AG10803 (cell line): Measurements from ENCODE around the gene RIN3.

Experiments
- DNase-seq: peaks from one replicate; pipeline ENCODE4 v3.0.0; 2010; ENCODE audit warnings: low read depth
- H3K4me3 ChIP-seq: 2 replicates; pipeline ENCODE4 v1.5.1; 2011; ENCODE audit warnings: mild to moderate bottlenecking, low read length, control low read depth
- TF ChIP-seq, protein P1 (sequence below): conservative IDR thresholded peaks from 2 replicates; pipeline ENCODE4 v1.5.1; 2011; ENCODE audit warnings: mild to moderate bottlenecking, low read length, control low read depth, inconsistent platforms

RIN3 gene

DNA sequence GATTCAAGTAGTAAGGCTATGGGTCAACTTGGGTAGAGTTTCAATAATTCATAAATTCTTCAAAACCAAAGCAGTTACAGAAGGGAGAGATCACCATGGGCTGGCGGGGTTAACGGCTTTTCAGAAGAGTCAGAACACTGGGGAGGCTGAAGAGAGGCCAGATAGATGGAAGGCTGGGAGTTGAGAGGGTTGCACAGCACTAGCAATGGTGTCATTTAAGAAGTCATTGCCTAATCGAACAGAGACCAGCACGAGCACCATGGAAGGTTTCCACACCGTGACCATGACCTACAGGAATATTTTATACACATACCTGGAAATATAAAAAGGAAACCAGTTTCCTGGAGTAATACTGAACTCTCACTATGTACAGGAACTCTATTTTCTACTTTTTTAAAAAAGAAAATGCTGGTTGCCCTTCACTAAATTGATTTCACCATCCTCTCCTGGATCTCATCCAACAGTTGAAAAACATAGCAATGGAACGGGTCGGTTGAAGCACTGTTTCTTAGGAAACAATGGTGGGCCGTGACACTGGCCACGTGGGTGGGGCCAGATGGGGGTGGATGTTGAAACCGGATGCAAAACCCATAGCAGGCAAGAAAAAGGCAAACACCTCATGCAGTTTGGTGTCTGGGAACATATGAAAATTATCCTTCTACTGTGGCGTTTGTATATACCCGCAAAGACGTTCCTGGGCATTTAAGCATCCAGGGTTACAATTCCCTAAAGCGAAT lies 38.0 kb upstream of the RIN3 start:
- TF ChIP-seq, protein P1, sequence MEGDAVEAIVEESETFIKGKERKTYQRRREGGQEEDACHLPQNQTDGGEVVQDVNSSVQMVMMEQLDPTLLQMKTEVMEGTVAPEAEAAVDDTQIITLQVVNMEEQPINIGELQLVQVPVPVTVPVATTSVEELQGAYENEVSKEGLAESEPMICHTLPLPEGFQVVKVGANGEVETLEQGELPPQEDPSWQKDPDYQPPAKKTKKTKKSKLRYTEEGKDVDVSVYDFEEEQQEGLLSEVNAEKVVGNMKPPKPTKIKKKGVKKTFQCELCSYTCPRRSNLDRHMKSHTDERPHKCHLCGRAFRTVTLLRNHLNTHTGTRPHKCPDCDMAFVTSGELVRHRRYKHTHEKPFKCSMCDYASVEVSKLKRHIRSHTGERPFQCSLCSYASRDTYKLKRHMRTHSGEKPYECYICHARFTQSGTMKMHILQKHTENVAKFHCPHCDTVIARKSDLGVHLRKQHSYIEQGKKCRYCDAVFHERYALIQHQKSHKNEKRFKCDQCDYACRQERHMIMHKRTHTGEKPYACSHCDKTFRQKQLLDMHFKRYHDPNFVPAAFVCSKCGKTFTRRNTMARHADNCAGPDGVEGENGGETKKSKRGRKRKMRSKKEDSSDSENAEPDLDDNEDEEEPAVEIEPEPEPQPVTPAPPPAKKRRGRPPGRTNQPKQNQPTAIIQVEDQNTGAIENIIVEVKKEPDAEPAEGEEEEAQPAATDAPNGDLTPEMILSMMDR = no peak
- H3K4me3 ChIP-seq = no peak overlapping the region
- DNase-seq = peak; percentile 70

DNA sequence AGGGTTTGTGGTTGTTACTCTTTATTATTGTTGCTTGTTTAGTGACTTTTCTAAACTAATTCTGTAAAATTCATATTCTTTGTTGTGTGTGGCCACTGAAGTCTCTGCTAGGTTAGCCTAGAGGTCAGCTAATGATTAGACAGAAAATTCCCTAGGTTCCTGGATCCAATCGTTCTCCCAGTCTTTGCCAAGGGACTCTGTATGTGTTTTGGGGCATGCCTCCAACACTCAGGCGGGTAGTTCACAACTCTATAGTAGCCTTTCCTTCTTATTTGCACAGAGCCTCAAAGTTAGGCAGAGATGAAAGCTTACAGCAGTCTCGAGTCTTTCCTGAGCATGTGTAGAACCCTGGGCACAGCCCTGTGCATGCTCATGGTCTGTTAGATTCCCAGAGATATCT lies 32.7 kb upstream of the RIN3 start:
- H3K4me3 ChIP-seq = no peak overlapping the region
- no peak for DNase-seq
- TF ChIP-seq, protein P1 = no peak

DNA sequence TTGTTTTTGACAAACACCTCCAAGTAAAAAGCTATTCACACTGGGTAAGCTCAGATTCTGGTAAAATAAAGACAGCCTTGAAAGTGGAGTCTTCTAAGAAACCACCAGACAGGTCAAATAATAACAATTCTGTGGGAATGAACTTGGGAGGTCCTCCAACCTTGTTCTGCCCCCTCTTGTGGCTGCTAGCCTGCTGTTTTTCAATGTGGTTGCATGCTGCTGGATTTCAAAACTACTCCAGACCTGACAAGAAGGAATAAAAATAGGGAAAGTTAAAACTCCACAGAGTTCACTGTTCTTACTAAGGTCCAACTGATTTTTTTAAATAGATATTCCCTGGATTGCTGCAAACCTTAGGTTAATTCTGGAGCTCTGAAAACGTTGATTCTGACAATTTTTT lies 32.2 kb upstream of the RIN3 start:
- peak; percentile 74 for DNase-seq
- H3K4me3 ChIP-seq = no peak overlapping the region
- TF ChIP-seq, protein P1 = peak; percentile 61

DNA sequence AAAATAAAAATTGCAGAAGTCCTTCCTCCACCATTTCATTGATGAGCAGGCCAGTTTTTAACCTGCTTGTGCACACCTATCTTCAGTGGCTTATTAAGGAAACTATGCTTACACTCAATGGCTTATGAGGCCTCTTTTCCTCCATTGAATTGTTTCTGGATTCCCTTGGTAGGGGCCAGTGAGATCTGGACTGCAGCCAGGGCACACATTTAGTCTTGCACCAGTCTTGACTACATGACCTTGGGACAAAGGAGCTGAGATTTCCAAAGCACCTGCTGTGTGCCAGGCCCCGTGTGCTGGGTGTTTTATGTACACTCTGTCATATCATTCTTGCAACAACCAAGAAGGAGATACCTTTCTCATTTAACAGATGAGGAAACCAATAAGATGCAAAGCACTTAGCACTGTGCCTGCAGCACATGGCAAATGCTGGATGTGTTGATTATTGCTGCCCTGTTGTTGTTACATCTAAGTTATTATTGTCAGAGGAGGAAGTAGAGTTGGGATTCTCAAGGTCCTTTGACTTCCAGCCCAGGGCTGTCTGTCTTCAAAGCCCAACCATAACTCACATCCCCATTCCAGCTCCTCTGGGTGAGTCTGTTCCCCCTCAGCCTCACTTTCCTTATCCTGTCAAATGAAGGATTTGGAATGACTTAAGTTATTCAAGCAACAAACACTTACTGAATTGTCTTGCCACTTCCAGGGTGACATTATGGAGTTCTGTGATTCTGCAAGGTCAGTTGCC lies 31.6 kb upstream of the RIN3 start:
- TF ChIP-seq, protein P1 = no peak
- DNase-seq = no peak
- no peak overlapping the region for H3K4me3 ChIP-seq

DNA sequence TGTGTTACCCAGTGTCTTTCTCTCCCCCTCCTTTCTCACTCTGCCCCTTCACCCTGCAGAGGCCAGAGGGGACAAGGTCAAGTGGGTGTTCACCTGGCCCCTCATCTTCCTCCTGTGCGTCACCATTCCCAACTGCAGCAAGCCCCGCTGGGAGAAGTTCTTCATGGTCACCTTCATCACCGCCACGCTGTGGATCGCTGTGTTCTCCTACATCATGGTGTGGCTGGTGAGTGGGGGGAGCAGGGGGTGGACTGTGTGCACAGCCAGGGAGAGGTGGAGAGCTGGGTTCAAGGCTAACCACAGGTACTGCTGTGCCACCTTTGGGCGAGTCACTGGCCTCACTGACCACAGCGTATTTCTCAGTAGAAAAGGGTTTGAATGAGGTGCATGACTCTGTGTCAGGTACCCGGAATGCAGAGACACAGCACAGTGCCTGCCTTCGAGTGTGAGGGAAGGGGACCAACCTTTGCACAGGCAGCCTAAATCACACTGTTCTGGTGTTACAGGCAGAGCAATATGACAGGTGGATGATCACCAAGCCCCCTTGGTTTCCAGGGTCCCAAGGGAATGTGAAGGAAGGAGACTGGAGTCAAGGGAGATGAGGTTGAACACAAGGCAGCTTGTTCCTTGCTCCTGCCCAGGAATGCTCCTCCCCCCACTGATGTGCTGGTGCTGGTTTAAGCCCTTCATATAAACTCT lies 30.8 kb upstream of the RIN3 start:
- H3K4me3 ChIP-seq = no peak overlapping the region
- TF ChIP-seq, protein P1 = no peak
- DNase-seq = no peak

DNA sequence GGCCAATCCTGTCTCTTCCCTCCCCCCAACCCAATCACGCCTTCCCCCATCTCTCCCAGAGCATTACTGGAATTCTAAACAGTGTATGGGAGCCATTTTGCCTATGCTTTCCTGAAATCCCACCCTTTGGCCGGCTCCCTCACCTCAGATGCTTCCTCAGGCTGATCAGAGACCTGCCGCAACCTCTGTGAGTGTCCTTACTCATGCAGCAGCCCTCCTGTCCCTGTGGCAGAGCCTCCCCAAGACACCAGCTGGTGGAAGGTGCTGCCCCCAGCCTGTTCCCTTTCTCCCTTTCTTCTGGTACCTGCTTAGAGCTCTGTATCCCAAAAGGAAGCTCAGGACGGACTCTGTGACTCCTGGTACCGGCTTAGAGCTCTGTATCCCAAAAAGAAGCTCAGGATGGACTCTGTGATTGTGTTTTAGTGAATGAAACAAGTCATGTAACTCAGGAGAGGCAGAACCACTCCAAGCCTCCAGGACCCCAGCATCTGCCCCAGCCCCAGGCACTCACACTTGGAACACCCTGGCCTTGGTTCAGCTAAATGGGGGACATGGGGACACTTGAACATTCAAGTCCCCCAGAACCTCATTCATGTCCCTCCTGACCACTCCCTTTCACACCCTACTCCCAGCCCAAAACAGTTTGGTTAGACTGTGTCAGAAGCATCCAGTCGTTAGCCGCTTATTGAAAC lies 29.3 kb upstream of the RIN3 start:
- no peak for DNase-seq
- TF ChIP-seq, protein P1 = no peak
- H3K4me3 ChIP-seq = no peak overlapping the region
